WTC11 (cell line): ENCODE results near the gene MOB2. TPM values are rescaled to one million over a fixed set of nuclear protein-coding genes. Genes with fewer than 3 reads are reported as not detected.
A peak's percentile ranks its signal among the peaks of the same experiment; 100 is the strongest.

Experiments
- ATAC-seq: fragments of 200-7000 bp; cut with Tn5 transposase; 2 replicates; pipeline ENCODE4 v1.10.0; 2021; ENCODE audit warnings: mild to moderate bottlenecking, moderate library complexity
- CTCF ChIA-PET: fragments of 300-600 bp; sonication (Branson Sonifier 250); formaldehyde crosslinking; loops from one replicate; lab custom pipeline; 2021; ENCODE audit warnings: antibody characterized with exemption; lab: Charles Lee
- POLR2A ChIA-PET: fragments of 350-600 bp; sonication (Branson Sonifier 250); formaldehyde crosslinking; loops from one replicate; lab custom pipeline; 2021; ENCODE audit warnings: antibody characterized with exemption; lab: Charles Lee
- DNase-seq: peaks from one replicate; pipeline ENCODE4 v3.0.0; 2021; ENCODE audit warnings: low spot score
- H3K27ac Mint-ChIP-seq: 2 replicates; pipeline ENCODE4 v1.8.0; 2021; ENCODE audit warnings: mixed read lengths
- H3K27me3 Mint-ChIP-seq: 2 replicates; pipeline ENCODE4 v1.8.0; 2021; ENCODE audit warnings: low read depth, mild to moderate bottlenecking, moderate library complexity, mixed read lengths
- H3K36me3 Mint-ChIP-seq: 2 replicates; pipeline ENCODE4 v1.8.0; 2021; ENCODE audit warnings: mixed read lengths
- H3K4me1 Mint-ChIP-seq: 2 replicates; pipeline ENCODE4 v1.8.0; 2022; ENCODE audit warnings: mixed read lengths
- H3K4me3 Mint-ChIP-seq: 2 replicates; pipeline ENCODE4 v1.8.0; 2021; ENCODE audit warnings: mild to moderate bottlenecking, moderate library complexity, mixed read lengths
- H3K9me3 Mint-ChIP-seq: 2 replicates; pipeline ENCODE4 v1.8.0; 2021; ENCODE audit warnings: mixed read lengths
- ATF1 ChIP-seq: sonication (generic); formaldehyde crosslinking; IDR thresholded peaks from 2 replicates; pipeline ENCODE4 v1.8.1; 2023; ENCODE audit warnings: mild to moderate bottlenecking, moderate library complexity, missing genetic modification reagents
- CBFB ChIP-seq: sonication (generic); formaldehyde crosslinking; IDR thresholded peaks from 2 replicates; pipeline ENCODE4 v1.8.1; 2022; ENCODE audit warnings: mild to moderate bottlenecking, low read depth, missing genetic modification reagents
- CREB1 ChIP-seq: sonication (generic); formaldehyde crosslinking; IDR thresholded peaks from 2 replicates; pipeline ENCODE4 v1.8.0; 2023; ENCODE audit warnings: mild to moderate bottlenecking, missing genetic modification reagents
- ELF4 ChIP-seq: sonication (generic); formaldehyde crosslinking; IDR thresholded peaks from 2 replicates; pipeline ENCODE4 v1.8.1; 2022; ENCODE audit warnings: low read depth, mild to moderate bottlenecking, moderate library complexity, missing genetic modification reagents
- HMGA2 ChIP-seq: fragments of 250-450 bp; sonication (Bioruptor Pico); IDR thresholded peaks from 2 replicates; pipeline ENCODE4 v1.4.0; 2021; ENCODE audit warnings: mild to moderate bottlenecking, moderate library complexity
- RELA ChIP-seq: sonication (generic); formaldehyde crosslinking; IDR thresholded peaks from 2 replicates; pipeline ENCODE4 v1.8.1; 2022; ENCODE audit warnings: missing genetic modification reagents, mild to moderate bottlenecking, borderline replicate concordance
- TCF7 ChIP-seq: sonication (generic); formaldehyde crosslinking; IDR thresholded peaks from 2 replicates; pipeline ENCODE4 v1.8.0; 2022; ENCODE audit warnings: mild to moderate bottlenecking, low read depth, missing genetic modification reagents, moderate library complexity
- ZBTB21 ChIP-seq: sonication (generic); formaldehyde crosslinking; IDR thresholded peaks from 2 replicates; pipeline ENCODE4 v1.8.1; 2023; ENCODE audit warnings: mild to moderate bottlenecking, missing genetic modification reagents, borderline replicate concordance
- ZNF138 ChIP-seq: sonication (generic); formaldehyde crosslinking; conservative IDR thresholded peaks from 2 replicates; pipeline ENCODE4 v1.8.1; 2022; ENCODE audit warnings: mild to moderate bottlenecking, moderate library complexity, missing genetic modification reagents
- ZNF232 ChIP-seq: sonication (generic); formaldehyde crosslinking; IDR thresholded peaks from 2 replicates; pipeline ENCODE4 v1.8.0; 2022; ENCODE audit warnings: mild to moderate bottlenecking, missing genetic modification reagents
- ZNF317 ChIP-seq: sonication (generic); formaldehyde crosslinking; IDR thresholded peaks from 2 replicates; pipeline ENCODE4 v1.8.1; 2023; ENCODE audit warnings: low read depth, mild to moderate bottlenecking, moderate library complexity, missing genetic modification reagents, borderline replicate concordance
- total RNA-seq: library from RNA; stranded (reverse); gene quantifications from 3 replicates; pipeline ENCODE4 v1.2.3, GENCODE V29; 2021
- TF ChIP-seq, protein P1 (sequence below): sonication (generic); formaldehyde crosslinking; IDR thresholded peaks from 2 replicates; pipeline ENCODE4 v1.8.1; 2023; ENCODE audit warnings: mild to moderate bottlenecking, missing genetic modification reagents, moderate library complexity
- TF ChIP-seq, protein P2 (sequence below): sonication (generic); formaldehyde crosslinking; IDR thresholded peaks from 2 replicates; pipeline ENCODE4 v1.8.0; 2022; ENCODE audit warnings: mild to moderate bottlenecking, missing genetic modification reagents
- TF ChIP-seq, protein P3 (sequence below): fragments of 250-450 bp; sonication (Bioruptor Pico); IDR thresholded peaks from 2 replicates; pipeline ENCODE4 v1.9.0; 2021; ENCODE audit warnings: mild to moderate bottlenecking, borderline replicate concordance
- TF ChIP-seq, protein P4 (sequence below): sonication (generic); formaldehyde crosslinking; IDR thresholded peaks from 2 replicates; pipeline ENCODE4 v1.8.0; 2023; ENCODE audit warnings: missing genetic modification reagents
- TF ChIP-seq, protein P5 (sequence below): fragments of 250-450 bp; sonication (Bioruptor Pico); conservative IDR thresholded peaks from 2 replicates; pipeline ENCODE4 v1.9.0; 2021; ENCODE audit warnings: mild to moderate bottlenecking
- TF ChIP-seq, protein P6 (sequence below): fragments of 250-450 bp; sonication (Bioruptor Pico); IDR thresholded peaks from 2 replicates; pipeline ENCODE4 v1.9.0; 2021; ENCODE audit warnings: mild to moderate bottlenecking
- TF ChIP-seq, protein P7 (sequence below): fragments of 250-450 bp; sonication (Bioruptor Pico); IDR thresholded peaks from 2 replicates; pipeline ENCODE4 v1.9.0; 2021; ENCODE audit warnings: moderate library complexity, mild to moderate bottlenecking, inconsistent platforms, borderline replicate concordance

The MOB2 gene
- total RNA-seq, 1 experiment from 2014 or later, result 21.7 TPM

DNA sequence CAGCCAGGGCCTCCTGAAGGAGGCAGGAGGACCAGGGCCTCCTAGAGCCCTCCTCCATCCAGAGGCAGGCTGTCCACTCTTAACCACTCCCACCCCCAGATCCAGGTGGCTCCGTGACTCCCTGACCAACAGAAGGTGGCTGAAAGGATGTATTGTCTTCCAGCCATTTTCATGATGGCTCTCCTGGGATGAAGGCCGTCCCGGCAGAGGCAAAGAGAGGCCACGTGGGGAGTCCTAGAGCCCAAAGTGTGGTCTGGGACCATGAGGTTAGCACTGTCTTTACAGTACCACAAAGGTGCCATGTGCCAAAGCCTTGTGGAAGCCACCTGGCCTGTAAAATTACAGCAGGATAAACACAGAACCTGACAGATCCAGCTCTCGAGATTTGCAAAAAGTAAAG lies 43.2 kb upstream of the MOB2 start:
- Mint-ChIP-seq H3K9me3 (no peaks in the 10 kb centered on the region), H3K27me3 (no peaks in the 10 kb centered on the region), H3K4me1 (no peaks in the 10 kb centered on the region), H3K4me3 (no peak overlapping the region), H3K36me3 (no peaks in the 10 kb centered on the region), H3K27ac (peak overlapping the region; percentile 30)
- CTCF ChIA-PET, result interaction anchor here (1.1 to 1.2 kb wide), 2 partner anchors 16 to 24 kb away, joined by 3 to 6 read pairs; no protein-coding TSS in a partner anchor
- ATAC-seq (no peak), DNase-seq (no peak)
- TF ChIP-seq, protein P1, sequence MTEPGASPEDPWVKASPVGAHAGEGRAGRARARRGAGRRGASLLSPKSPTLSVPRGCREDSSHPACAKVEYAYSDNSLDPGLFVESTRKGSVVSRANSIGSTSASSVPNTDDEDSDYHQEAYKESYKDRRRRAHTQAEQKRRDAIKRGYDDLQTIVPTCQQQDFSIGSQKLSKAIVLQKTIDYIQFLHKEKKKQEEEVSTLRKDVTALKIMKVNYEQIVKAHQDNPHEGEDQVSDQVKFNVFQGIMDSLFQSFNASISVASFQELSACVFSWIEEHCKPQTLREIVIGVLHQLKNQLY, result no peak
- TF ChIP-seq, protein P2, sequence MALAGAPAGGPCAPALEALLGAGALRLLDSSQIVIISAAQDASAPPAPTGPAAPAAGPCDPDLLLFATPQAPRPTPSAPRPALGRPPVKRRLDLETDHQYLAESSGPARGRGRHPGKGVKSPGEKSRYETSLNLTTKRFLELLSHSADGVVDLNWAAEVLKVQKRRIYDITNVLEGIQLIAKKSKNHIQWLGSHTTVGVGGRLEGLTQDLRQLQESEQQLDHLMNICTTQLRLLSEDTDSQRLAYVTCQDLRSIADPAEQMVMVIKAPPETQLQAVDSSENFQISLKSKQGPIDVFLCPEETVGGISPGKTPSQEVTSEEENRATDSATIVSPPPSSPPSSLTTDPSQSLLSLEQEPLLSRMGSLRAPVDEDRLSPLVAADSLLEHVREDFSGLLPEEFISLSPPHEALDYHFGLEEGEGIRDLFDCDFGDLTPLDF (CRISPR knock-in tag), result no peak
- TF ChIP-seq CBFB (CRISPR knock-in tag) (no peak), CREB1 (no peak), TCF7 (CRISPR knock-in tag) (no peak), HMGA2 (CRISPR knock-in tag) (no peak), RELA (CRISPR knock-in tag) (no peak), ATF1 (CRISPR knock-in tag) (no peak), ZNF317 (no peak), ZNF232 (no peak), ZNF138 (no peak), ZBTB21 (CRISPR knock-in tag) (no peak), ELF4 (CRISPR knock-in tag) (no peak)
- TF ChIP-seq, protein P3, sequence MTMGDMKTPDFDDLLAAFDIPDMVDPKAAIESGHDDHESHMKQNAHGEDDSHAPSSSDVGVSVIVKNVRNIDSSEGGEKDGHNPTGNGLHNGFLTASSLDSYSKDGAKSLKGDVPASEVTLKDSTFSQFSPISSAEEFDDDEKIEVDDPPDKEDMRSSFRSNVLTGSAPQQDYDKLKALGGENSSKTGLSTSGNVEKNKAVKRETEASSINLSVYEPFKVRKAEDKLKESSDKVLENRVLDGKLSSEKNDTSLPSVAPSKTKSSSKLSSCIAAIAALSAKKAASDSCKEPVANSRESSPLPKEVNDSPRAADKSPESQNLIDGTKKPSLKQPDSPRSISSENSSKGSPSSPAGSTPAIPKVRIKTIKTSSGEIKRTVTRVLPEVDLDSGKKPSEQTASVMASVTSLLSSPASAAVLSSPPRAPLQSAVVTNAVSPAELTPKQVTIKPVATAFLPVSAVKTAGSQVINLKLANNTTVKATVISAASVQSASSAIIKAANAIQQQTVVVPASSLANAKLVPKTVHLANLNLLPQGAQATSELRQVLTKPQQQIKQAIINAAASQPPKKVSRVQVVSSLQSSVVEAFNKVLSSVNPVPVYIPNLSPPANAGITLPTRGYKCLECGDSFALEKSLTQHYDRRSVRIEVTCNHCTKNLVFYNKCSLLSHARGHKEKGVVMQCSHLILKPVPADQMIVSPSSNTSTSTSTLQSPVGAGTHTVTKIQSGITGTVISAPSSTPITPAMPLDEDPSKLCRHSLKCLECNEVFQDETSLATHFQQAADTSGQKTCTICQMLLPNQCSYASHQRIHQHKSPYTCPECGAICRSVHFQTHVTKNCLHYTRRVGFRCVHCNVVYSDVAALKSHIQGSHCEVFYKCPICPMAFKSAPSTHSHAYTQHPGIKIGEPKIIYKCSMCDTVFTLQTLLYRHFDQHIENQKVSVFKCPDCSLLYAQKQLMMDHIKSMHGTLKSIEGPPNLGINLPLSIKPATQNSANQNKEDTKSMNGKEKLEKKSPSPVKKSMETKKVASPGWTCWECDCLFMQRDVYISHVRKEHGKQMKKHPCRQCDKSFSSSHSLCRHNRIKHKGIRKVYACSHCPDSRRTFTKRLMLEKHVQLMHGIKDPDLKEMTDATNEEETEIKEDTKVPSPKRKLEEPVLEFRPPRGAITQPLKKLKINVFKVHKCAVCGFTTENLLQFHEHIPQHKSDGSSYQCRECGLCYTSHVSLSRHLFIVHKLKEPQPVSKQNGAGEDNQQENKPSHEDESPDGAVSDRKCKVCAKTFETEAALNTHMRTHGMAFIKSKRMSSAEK (CRISPR knock-in tag), result no peak
- TF ChIP-seq, protein P4, sequence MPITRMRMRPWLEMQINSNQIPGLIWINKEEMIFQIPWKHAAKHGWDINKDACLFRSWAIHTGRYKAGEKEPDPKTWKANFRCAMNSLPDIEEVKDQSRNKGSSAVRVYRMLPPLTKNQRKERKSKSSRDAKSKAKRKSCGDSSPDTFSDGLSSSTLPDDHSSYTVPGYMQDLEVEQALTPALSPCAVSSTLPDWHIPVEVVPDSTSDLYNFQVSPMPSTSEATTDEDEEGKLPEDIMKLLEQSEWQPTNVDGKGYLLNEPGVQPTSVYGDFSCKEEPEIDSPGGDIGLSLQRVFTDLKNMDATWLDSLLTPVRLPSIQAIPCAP (CRISPR knock-in tag), result no peak
- TF ChIP-seq, protein P5, sequence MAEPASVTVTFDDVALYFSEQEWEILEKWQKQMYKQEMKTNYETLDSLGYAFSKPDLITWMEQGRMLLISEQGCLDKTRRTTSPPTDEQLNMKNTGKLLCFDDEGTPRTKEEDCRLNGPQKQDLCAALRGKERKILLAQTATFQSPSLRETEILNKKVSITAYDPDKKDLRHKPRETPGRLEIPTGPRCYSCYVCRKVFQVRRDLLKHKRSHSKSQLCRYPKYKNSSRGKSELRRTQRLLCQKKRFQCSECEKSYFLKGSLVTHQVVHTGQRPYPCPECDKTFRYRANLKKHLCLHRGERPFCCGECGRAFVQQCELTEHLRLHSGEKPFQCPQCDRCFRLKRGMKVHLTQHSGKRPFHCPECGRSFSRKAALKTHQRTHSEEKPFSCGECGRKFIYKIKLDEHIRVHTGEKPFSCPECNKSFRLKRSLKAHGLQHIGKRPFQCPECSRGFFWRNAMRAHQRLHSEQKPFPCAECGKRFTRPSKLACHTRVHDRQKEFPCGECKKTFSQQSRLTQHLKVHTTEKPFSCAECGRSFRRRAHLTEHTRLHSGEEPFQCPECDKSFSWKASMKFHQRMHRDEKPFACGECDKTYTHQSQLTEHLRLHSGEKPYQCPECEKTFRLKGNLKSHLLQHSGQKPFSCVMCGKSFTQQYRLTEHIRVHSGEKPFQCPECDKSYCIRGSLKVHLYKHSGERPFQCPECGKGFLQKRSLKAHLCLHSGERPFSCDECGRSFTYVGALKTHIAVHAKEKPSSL (CRISPR knock-in tag), result no peak
- TF ChIP-seq, protein P6, sequence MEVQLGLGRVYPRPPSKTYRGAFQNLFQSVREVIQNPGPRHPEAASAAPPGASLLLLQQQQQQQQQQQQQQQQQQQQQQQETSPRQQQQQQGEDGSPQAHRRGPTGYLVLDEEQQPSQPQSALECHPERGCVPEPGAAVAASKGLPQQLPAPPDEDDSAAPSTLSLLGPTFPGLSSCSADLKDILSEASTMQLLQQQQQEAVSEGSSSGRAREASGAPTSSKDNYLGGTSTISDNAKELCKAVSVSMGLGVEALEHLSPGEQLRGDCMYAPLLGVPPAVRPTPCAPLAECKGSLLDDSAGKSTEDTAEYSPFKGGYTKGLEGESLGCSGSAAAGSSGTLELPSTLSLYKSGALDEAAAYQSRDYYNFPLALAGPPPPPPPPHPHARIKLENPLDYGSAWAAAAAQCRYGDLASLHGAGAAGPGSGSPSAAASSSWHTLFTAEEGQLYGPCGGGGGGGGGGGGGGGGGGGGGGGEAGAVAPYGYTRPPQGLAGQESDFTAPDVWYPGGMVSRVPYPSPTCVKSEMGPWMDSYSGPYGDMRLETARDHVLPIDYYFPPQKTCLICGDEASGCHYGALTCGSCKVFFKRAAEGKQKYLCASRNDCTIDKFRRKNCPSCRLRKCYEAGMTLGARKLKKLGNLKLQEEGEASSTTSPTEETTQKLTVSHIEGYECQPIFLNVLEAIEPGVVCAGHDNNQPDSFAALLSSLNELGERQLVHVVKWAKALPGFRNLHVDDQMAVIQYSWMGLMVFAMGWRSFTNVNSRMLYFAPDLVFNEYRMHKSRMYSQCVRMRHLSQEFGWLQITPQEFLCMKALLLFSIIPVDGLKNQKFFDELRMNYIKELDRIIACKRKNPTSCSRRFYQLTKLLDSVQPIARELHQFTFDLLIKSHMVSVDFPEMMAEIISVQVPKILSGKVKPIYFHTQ (CRISPR knock-in tag), result no peak
- TF ChIP-seq, protein P7, sequence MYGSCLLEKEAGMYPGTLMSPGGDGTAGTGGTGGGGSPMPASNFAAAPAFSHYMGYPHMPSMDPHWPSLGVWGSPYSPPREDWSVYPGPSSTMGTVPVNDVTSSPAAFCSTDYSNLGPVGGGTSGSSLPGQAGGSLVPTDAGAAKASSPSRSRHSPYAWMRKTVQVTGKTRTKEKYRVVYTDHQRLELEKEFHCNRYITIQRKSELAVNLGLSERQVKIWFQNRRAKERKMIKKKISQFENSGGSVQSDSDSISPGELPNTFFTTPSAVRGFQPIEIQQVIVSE (CRISPR knock-in tag), result no peak
- POLR2A ChIA-PET, result no interaction called here
